Activated T-cell treated with anti-CD3 and anti-CD28 coated beads, Interleukin-2, amount 50 U/mL, for 24 hours (primary cell): ENCODE measurements around the gene RGS7.
"Not testable (repeated sequence)": the region's sequence is repeated elsewhere in the genome, so short reads cannot be mapped to it uniquely, and the experiment has no call there.

Source experiments
- DNase-seq: peaks from one replicate; pipeline ENCODE4 v3.0.0-alpha.2; 2020
- H3K27ac Mint-ChIP-seq: 2 replicates; pipeline ENCODE4 v1.8.0; 2020; ENCODE audit warnings: mild to moderate bottlenecking, mixed read lengths
- H3K27me3 Mint-ChIP-seq: 2 replicates; pipeline ENCODE4 v1.8.0; 2020; ENCODE audit warnings: mixed read lengths
- H3K36me3 Mint-ChIP-seq: 2 replicates; pipeline ENCODE4 v1.8.0; 2020; ENCODE audit warnings: low read depth, mixed read lengths
- H3K4me1 Mint-ChIP-seq: 2 replicates; pipeline ENCODE4 v1.8.0; 2020; ENCODE audit warnings: low read depth, mixed read lengths
- H3K4me3 Mint-ChIP-seq: 2 replicates; pipeline ENCODE4 v1.8.0; 2020; ENCODE audit warnings: mild to moderate bottlenecking, moderate library complexity, mixed read lengths
- H3K9me3 Mint-ChIP-seq: 2 replicates; pipeline ENCODE4 v1.8.0; 2020; ENCODE audit warnings: mixed read lengths

Gene RGS7

GRCh38 chr1:240800291-240800690, 556.7 kb downstream of the RGS7 start:
- Mint-ChIP-seq H3K36me3 (no peaks in the 10 kb centered on the region), H3K27me3 (peaks cover 2% of the 10 kb centered on the region), H3K4me3 (no peak overlapping the region), H3K27ac (no peak overlapping the region), H3K4me1 (no peaks in the 10 kb centered on the region), H3K9me3 (peaks cover 2% of the 10 kb centered on the region)
- no peak for DNase-seq

- no peak for DNase-seq
- H3K27ac Mint-ChIP-seq, result no peak overlapping the region
- H3K36me3 Mint-ChIP-seq, result no peaks in the 10 kb centered on the region
- H3K4me3 Mint-ChIP-seq, result no peak overlapping the region
- peaks cover 2% of the 10 kb centered on the region for H3K27me3 Mint-ChIP-seq
- H3K9me3 Mint-ChIP-seq, result peaks cover 2% of the 10 kb centered on the region
- H3K4me1 Mint-ChIP-seq, result peaks cover 2% of the 10 kb centered on the region
These were observed 560.0 kb downstream of the RGS7 start for GRCh38 chr1:240797050-240797449.

- Mint-ChIP-seq H3K9me3 (peaks cover 2% of the 10 kb centered on the region), H3K4me3 (no peak overlapping the region), H3K4me1 (peaks cover 2% of the 10 kb centered on the region), H3K36me3 (no peaks in the 10 kb centered on the region), H3K27ac (no peak overlapping the region), H3K27me3 (no peaks in the 10 kb centered on the region)
- no peak for DNase-seq
These were observed 562.8 kb downstream of the RGS7 start for GRCh38 chr1:240794046-240794843.

GRCh38 chr1:240792915-240793529, 564.0 kb downstream of the RGS7 start:
- DNase-seq, result no peak
- H3K36me3 Mint-ChIP-seq, result no peaks in the 10 kb centered on the region
- H3K27ac Mint-ChIP-seq, result no peak overlapping the region
- H3K9me3 Mint-ChIP-seq, result no peaks in the 10 kb centered on the region
- H3K4me3 Mint-ChIP-seq, result no peak overlapping the region
- no peaks in the 10 kb centered on the region for H3K27me3 Mint-ChIP-seq
- H3K4me1 Mint-ChIP-seq, result peaks cover 2% of the 10 kb centered on the region

GRCh38 chr1:240790856-240791255, 566.1 kb downstream of the RGS7 start:
- H3K36me3 Mint-ChIP-seq, result no peaks in the 10 kb centered on the region
- no peak overlapping the region for H3K4me3 Mint-ChIP-seq
- H3K27me3 Mint-ChIP-seq, result no peaks in the 10 kb centered on the region
- DNase-seq, result no peak
- no peaks in the 10 kb centered on the region for H3K9me3 Mint-ChIP-seq
- H3K4me1 Mint-ChIP-seq, result peaks cover 2% of the 10 kb centered on the region
- no peak overlapping the region for H3K27ac Mint-ChIP-seq

- H3K27me3 Mint-ChIP-seq, result no peaks in the 10 kb centered on the region
- H3K27ac Mint-ChIP-seq, result no peak overlapping the region
- no peak for DNase-seq
- no peaks in the 10 kb centered on the region for H3K9me3 Mint-ChIP-seq
- no peaks in the 10 kb centered on the region for H3K4me1 Mint-ChIP-seq
- no peaks in the 10 kb centered on the region for H3K36me3 Mint-ChIP-seq
- no peak overlapping the region for H3K4me3 Mint-ChIP-seq
These were observed 570.1 kb downstream of the RGS7 start for GRCh38 chr1:240786880-240787279.

- DNase-seq, result no peak
- no peak overlapping the region for H3K27ac Mint-ChIP-seq
- no peaks in the 10 kb centered on the region for H3K36me3 Mint-ChIP-seq
- no peaks in the 10 kb centered on the region for H3K27me3 Mint-ChIP-seq
- H3K9me3 Mint-ChIP-seq, result no peaks in the 10 kb centered on the region
- no peaks in the 10 kb centered on the region for H3K4me1 Mint-ChIP-seq
- H3K4me3 Mint-ChIP-seq, result no peak overlapping the region
These were observed 572.2 kb downstream of the RGS7 start for GRCh38 chr1:240784776-240785175.

GRCh38 chr1:240783728-240784137, 573.3 kb downstream of the RGS7 start:
- not testable (repeated sequence) for H3K27me3 Mint-ChIP-seq, H3K4me3 Mint-ChIP-seq, H3K4me1 Mint-ChIP-seq

GRCh38 chr1:240776237-240776636, 580.8 kb downstream of the RGS7 start:
- DNase-seq, result no peak
- Mint-ChIP-seq H3K27me3 (no peaks in the 10 kb centered on the region), H3K9me3 (no peaks in the 10 kb centered on the region), H3K4me1 (no peaks in the 10 kb centered on the region), H3K36me3 (no peaks in the 10 kb centered on the region), H3K4me3 (no peak overlapping the region), H3K27ac (no peak overlapping the region)

More at GRCh38 chr1:240783728-240784137, 573.3 kb downstream of the RGS7 start:
- H3K36me3 Mint-ChIP-seq, DNase-seq, H3K9me3 Mint-ChIP-seq, H3K27ac Mint-ChIP-seq: not testable (repeated sequence)

- no peaks in the 10 kb centered on the region for H3K36me3 Mint-ChIP-seq
- no peak overlapping the region for H3K4me3 Mint-ChIP-seq
- H3K27ac Mint-ChIP-seq, result no peak overlapping the region
- no peaks in the 10 kb centered on the region for H3K9me3 Mint-ChIP-seq
- H3K4me1 Mint-ChIP-seq, result no peaks in the 10 kb centered on the region
- no peak for DNase-seq
- no peaks in the 10 kb centered on the region for H3K27me3 Mint-ChIP-seq
These were observed 584.9 kb downstream of the RGS7 start for GRCh38 chr1:240772131-240772530.

- H3K4me3 Mint-ChIP-seq, result no peak overlapping the region
- H3K36me3 Mint-ChIP-seq, result no peaks in the 10 kb centered on the region
These were observed 585.6 kb downstream of the RGS7 start for GRCh38 chr1:240771450-240771849.

GRCh38 chr1:240768979-240769378, 588.0 kb downstream of the RGS7 start:
- Mint-ChIP-seq H3K4me3 (no peak overlapping the region), H3K27ac (no peak overlapping the region), H3K4me1 (no peaks in the 10 kb centered on the region), H3K36me3 (no peaks in the 10 kb centered on the region), H3K9me3 (no peaks in the 10 kb centered on the region), H3K27me3 (no peaks in the 10 kb centered on the region)
- DNase-seq, result no peak

More at GRCh38 chr1:240771450-240771849, 585.6 kb downstream of the RGS7 start:
- Mint-ChIP-seq H3K27me3 (no peaks in the 10 kb centered on the region), H3K9me3 (no peaks in the 10 kb centered on the region), H3K4me1 (no peaks in the 10 kb centered on the region), H3K27ac (no peak overlapping the region)
- no peak for DNase-seq

GRCh38 chr1:240766831-240767230, 590.2 kb downstream of the RGS7 start:
- H3K27me3 Mint-ChIP-seq, result no peaks in the 10 kb centered on the region
- H3K36me3 Mint-ChIP-seq, result no peaks in the 10 kb centered on the region
- no peak overlapping the region for H3K27ac Mint-ChIP-seq
- H3K9me3 Mint-ChIP-seq, result peaks cover 2% of the 10 kb centered on the region
- no peak for DNase-seq
- no peaks in the 10 kb centered on the region for H3K4me1 Mint-ChIP-seq
- no peak overlapping the region for H3K4me3 Mint-ChIP-seq

- no peaks in the 10 kb centered on the region for H3K4me1 Mint-ChIP-seq
- DNase-seq, result no peak
- H3K4me3 Mint-ChIP-seq, result no peak overlapping the region
- no peak overlapping the region for H3K27ac Mint-ChIP-seq
- peaks cover 2% of the 10 kb centered on the region for H3K9me3 Mint-ChIP-seq
- H3K27me3 Mint-ChIP-seq, result no peaks in the 10 kb centered on the region
- H3K36me3 Mint-ChIP-seq, result no peaks in the 10 kb centered on the region
These were observed 591.2 kb downstream of the RGS7 start for GRCh38 chr1:240765732-240766363.

- no peak overlapping the region for H3K4me3 Mint-ChIP-seq
- DNase-seq, result no peak
- peaks cover 2% of the 10 kb centered on the region for H3K9me3 Mint-ChIP-seq
- no peaks in the 10 kb centered on the region for H3K4me1 Mint-ChIP-seq
- no peak overlapping the region for H3K27ac Mint-ChIP-seq
- H3K27me3 Mint-ChIP-seq, result no peaks in the 10 kb centered on the region
- no peaks in the 10 kb centered on the region for H3K36me3 Mint-ChIP-seq
These were observed 593.2 kb downstream of the RGS7 start for GRCh38 chr1:240763771-240764170.
